Smooth muscle cell (in vitro differentiated cells): ENCODE results near the gene NAT9. TPM values are rescaled to one million over a fixed set of nuclear protein-coding genes. Genes with fewer than 3 reads are reported as not detected.
A peak's percentile ranks its signal among the peaks of the same experiment; 100 is the strongest.

Experiments used
- DNase-seq: peaks from one replicate; lab custom pipeline; 2025; ENCODE audit not compliant: unreplicated experiment; lab: John Stamatoyannopoulos, UW
- H2AFZ ChIP-seq: fragments of 200-600 bp; sonication (generic); 2 replicates; pipeline ENCODE4 v1.6.0; 2016; ENCODE audit warnings: antibody characterized with exemption, low read depth, mild to moderate bottlenecking
- H3F3A ChIP-seq: fragments of 200-600 bp; sonication (generic); 2 replicates; pipeline ENCODE4 v1.6.0; 2017; ENCODE audit warnings: antibody characterized with exemption, low read depth
- H3K27ac ChIP-seq: fragments of 200-600 bp; sonication (generic); 2 replicates; pipeline ENCODE4 v1.5.1; 2016; ENCODE audit warnings: low read depth, mild to moderate bottlenecking
- H3K27me3 ChIP-seq: fragments of 200-600 bp; sonication (generic); 2 replicates; pipeline ENCODE4 v1.6.1; 2016; ENCODE audit warnings: low read depth, mild to moderate bottlenecking
- H3K36me3 ChIP-seq: fragments of 200-600 bp; sonication (generic); 2 replicates; pipeline ENCODE4 v1.5.1; 2016; ENCODE audit warnings: low read depth
- H3K4me1 ChIP-seq: fragments of 200-600 bp; sonication (generic); 2 replicates; pipeline ENCODE4 v1.5.1; 2016; ENCODE audit warnings: low read depth
- H3K4me2 ChIP-seq: fragments of 200-600 bp; sonication (generic); 2 replicates; pipeline ENCODE4 v1.6.0; 2016; ENCODE audit warnings: mild to moderate bottlenecking
- H3K4me3 ChIP-seq: fragments of 200-600 bp; sonication (generic); 2 replicates; pipeline ENCODE4 v1.5.1; 2016; ENCODE audit warnings: mild to moderate bottlenecking
- H3K79me2 ChIP-seq: fragments of 200-600 bp; sonication (generic); 2 replicates; pipeline ENCODE4 v1.6.0; 2016; ENCODE audit warnings: low read depth, mild to moderate bottlenecking
- H3K9ac ChIP-seq: fragments of 200-600 bp; sonication (generic); 2 replicates; pipeline ENCODE4 v1.6.0; 2016; ENCODE audit warnings: low read depth
- H3K9me3 ChIP-seq: fragments of 200-600 bp; sonication (generic); replicated peaks from 2 replicates; pipeline ENCODE4 v1.5.1; 2016; ENCODE audit warnings: low read depth
- H4K20me1 ChIP-seq: fragments of 200-600 bp; sonication (generic); 2 replicates; pipeline ENCODE4 v1.6.0; 2016; ENCODE audit warnings: low read depth
- WGBS: methylation state at CpG from one replicate; pipeline ENCODE4 v1.1.7; 2016; ENCODE audit warnings: low lambda C conversion rate; 5-methylcytosine and 5-hydroxymethylcytosine counted together
- polyA plus RNA-seq: library from polyadenylated mRNA; unstranded; fragments of >200 nt; fragmentation: Nextera tagmentation; extraction: Ambion mirVana; gene quantifications from 2 replicates; pipeline ENCODE4 v1.2.1, GENCODE V29; 2016
- total RNA-seq: library from RNA; depleted of rRNA; stranded (reverse); fragments of >200 nt; gene quantifications from 2 replicates; pipeline ENCODE4 v1.2.3, GENCODE V29; 2014
- TF ChIP-seq, protein P1 (sequence below): fragments of 200-600 bp; sonication (generic); IDR thresholded peaks from 2 replicates; pipeline ENCODE4 v1.5.1; 2017; ENCODE audit warnings: borderline replicate concordance, mild to moderate bottlenecking, antibody characterized with exemption; ENCODE audit not compliant: insufficient read depth, poor library complexity, severe bottlenecking

The NAT9 gene
- total and polyA plus RNA-seq, 2 experiments from 2014 or later, result 21.4 to 42.5 TPM

- TF ChIP-seq, protein P1, sequence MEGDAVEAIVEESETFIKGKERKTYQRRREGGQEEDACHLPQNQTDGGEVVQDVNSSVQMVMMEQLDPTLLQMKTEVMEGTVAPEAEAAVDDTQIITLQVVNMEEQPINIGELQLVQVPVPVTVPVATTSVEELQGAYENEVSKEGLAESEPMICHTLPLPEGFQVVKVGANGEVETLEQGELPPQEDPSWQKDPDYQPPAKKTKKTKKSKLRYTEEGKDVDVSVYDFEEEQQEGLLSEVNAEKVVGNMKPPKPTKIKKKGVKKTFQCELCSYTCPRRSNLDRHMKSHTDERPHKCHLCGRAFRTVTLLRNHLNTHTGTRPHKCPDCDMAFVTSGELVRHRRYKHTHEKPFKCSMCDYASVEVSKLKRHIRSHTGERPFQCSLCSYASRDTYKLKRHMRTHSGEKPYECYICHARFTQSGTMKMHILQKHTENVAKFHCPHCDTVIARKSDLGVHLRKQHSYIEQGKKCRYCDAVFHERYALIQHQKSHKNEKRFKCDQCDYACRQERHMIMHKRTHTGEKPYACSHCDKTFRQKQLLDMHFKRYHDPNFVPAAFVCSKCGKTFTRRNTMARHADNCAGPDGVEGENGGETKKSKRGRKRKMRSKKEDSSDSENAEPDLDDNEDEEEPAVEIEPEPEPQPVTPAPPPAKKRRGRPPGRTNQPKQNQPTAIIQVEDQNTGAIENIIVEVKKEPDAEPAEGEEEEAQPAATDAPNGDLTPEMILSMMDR, result peak; percentile 55
- no peaks in the 10 kb centered on the region for H3F3A ChIP-seq
- no peak overlapping the region for H2AFZ ChIP-seq
- no peak for DNase-seq
- H3K4me2 ChIP-seq, result no peak overlapping the region
- H3K4me3 ChIP-seq, result no peak overlapping the region
- peaks cover 7% of the 10 kb centered on the region for H3K4me1 ChIP-seq
- H3K27me3 ChIP-seq, result no peaks in the 10 kb centered on the region
- no peak overlapping the region for H3K9ac ChIP-seq
- 75% methylated on average over 16 of the region's 16 CpGs for WGBS
- peaks cover 28% of the 10 kb centered on the region for H4K20me1 ChIP-seq
- H3K79me2 ChIP-seq, result peaks cover 11% of the 10 kb centered on the region
- no peak overlapping the region for H3K27ac ChIP-seq
- H3K36me3 ChIP-seq, result no peaks in the 10 kb centered on the region
- no peaks in the 10 kb centered on the region for H3K9me3 ChIP-seq
Observed at GRCh38 chr17:74770498-74771318, 5.4 kb downstream of the NAT9 start.

- TF ChIP-seq, protein P1, result no peak
- Histone ChIP-seq H3K79me2 (peaks cover 4% of the 10 kb centered on the region), H3K4me3 (no peak overlapping the region), H3F3A (no peaks in the 10 kb centered on the region), H3K4me1 (no peaks in the 10 kb centered on the region), H3K27me3 (no peaks in the 10 kb centered on the region), H3K36me3 (no peaks in the 10 kb centered on the region), H3K9ac (no peak overlapping the region), H4K20me1 (peaks cover 28% of the 10 kb centered on the region), H3K27ac (no peak overlapping the region), H2AFZ (no peak overlapping the region), H3K4me2 (no peak overlapping the region), H3K9me3 (no peaks in the 10 kb centered on the region)
- DNase-seq, result no peak
- 86% methylated on average over 5 of the region's 5 CpGs for WGBS
Observed at GRCh38 chr17:74769856-74770497, 6.2 kb downstream of the NAT9 start.

DNA sequence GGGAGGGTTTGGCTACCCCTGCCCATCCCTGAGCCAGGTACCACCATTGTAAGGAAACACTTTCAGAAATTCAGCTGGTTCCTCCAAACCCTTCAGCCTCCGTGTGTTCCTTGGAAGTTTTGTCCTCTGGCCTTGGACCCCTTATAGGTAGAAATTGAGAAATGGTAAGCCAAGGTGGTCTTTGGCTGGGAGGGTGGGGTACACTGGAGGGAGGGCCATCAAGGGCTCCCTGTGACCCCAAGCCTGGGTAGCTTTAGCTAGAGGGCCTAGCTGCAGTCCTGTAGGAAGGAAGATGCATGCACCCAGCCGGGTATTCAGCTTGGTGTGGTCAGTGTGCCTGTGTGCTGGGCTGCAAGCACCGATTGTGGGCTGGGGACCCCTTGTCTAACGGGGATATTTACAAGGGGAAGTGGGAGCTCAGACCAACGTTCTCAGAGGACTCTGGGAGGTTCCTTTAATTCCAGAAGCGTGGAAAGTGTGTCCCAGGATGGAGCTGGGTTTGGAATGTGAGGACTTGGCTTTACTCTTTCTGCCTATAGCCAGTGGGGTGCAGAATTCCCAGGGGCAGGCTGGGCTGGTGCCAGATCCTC lies 6.8 kb downstream of the NAT9 start:
- H2AFZ ChIP-seq, result no peak overlapping the region
- TF ChIP-seq, protein P1, result no peak
- no peaks in the 10 kb centered on the region for H3K36me3 ChIP-seq
- no peaks in the 10 kb centered on the region for H3K27me3 ChIP-seq
- H3K9me3 ChIP-seq, result no peaks in the 10 kb centered on the region
- H3K4me1 ChIP-seq, result peaks cover under 1% of the 10 kb centered on the region
- H3K4me2 ChIP-seq, result no peak overlapping the region
- WGBS, result 94% methylated on average over 6 of the region's 6 CpGs
- no peak overlapping the region for H3K4me3 ChIP-seq
- H3K9ac ChIP-seq, result no peak overlapping the region
- H4K20me1 ChIP-seq, result peaks cover 28% of the 10 kb centered on the region
- no peak overlapping the region for H3K27ac ChIP-seq
- DNase-seq, result no peak
- H3K79me2 ChIP-seq, result no peaks in the 10 kb centered on the region
- no peaks in the 10 kb centered on the region for H3F3A ChIP-seq
